ENCODE results near the gene DLG5.

The DLG5 gene

GRCh38 chr10:77915319-77916105 is 11.0 kb downstream of the DLG5 start:
- H3K4me3 ChIP-seq (ENCODE audit: low read length): no peak overlapping the region
- no peak for DNase-seq (ENCODE audit: low read depth, low spot score)

GRCh38 chr10:77913090-77913489 is 13.5 kb downstream of the DLG5 start:
- no peak for DNase-seq (ENCODE audit: low read depth, low spot score)
- no peak overlapping the region for H3K4me3 ChIP-seq (ENCODE audit: low read length)

GRCh38 chr10:77912576-77912975 is 14.0 kb downstream of the DLG5 start:
- no peak for DNase-seq (ENCODE audit: low read depth, low spot score)
- no peak overlapping the region for H3K4me3 ChIP-seq (ENCODE audit: low read length)

- DNase-seq (ENCODE audit: low read depth, low spot score): no peak
- no peak overlapping the region for H3K4me3 ChIP-seq (ENCODE audit: low read length)
Measured at GRCh38 chr10:77911535-77912123, 14.9 kb downstream of the DLG5 start.

- H3K4me3 ChIP-seq (ENCODE audit: low read length): no peak overlapping the region
- no peak for DNase-seq (ENCODE audit: low read depth, low spot score)
Measured at GRCh38 chr10:77910524-77911145, 15.9 kb downstream of the DLG5 start.

- DNase-seq (ENCODE audit: low read depth, low spot score): no peak
- H3K4me3 ChIP-seq (ENCODE audit: low read length): no peak overlapping the region
Measured at GRCh38 chr10:77909749-77910375, 16.7 kb downstream of the DLG5 start.

GRCh38 chr10:77909021-77909748 is 17.4 kb downstream of the DLG5 start:
- no peak for DNase-seq (ENCODE audit: low read depth, low spot score)
- no peak overlapping the region for H3K4me3 ChIP-seq (ENCODE audit: low read length)

GRCh38 chr10:77907900-77908717 is 18.4 kb downstream of the DLG5 start:
- no peak for DNase-seq (ENCODE audit: low read depth, low spot score)
- no peak overlapping the region for H3K4me3 ChIP-seq (ENCODE audit: low read length)

- no peak for DNase-seq (ENCODE audit: low read depth, low spot score)
- no peak overlapping the region for H3K4me3 ChIP-seq (ENCODE audit: low read length)
Measured at GRCh38 chr10:77907462-77907861, 19.1 kb downstream of the DLG5 start.

GRCh38 chr10:77906951-77907421 is 19.6 kb downstream of the DLG5 start:
- no peak overlapping the region for H3K4me3 ChIP-seq (ENCODE audit: low read length)
- DNase-seq (ENCODE audit: low read depth, low spot score): no peak

GRCh38 chr10:77905781-77906180 is 20.8 kb downstream of the DLG5 start:
- DNase-seq (ENCODE audit: low read depth, low spot score): no peak

GRCh38 chr10:77905086-77905748 is 21.3 kb downstream of the DLG5 start:
- DNase-seq (ENCODE audit: low read depth, low spot score): no peak
- H3K4me3 ChIP-seq (ENCODE audit: low read length): no peak overlapping the region

More at GRCh38 chr10:77905781-77906180, 20.8 kb downstream of the DLG5 start:
- H3K4me3 ChIP-seq (ENCODE audit: low read length): no peak overlapping the region

- no peak for DNase-seq (ENCODE audit: low read depth, low spot score)
- H3K4me3 ChIP-seq (ENCODE audit: low read length): no peak overlapping the region
Measured at GRCh38 chr10:77904100-77904840, 22.3 kb downstream of the DLG5 start.

- H3K4me3 ChIP-seq (ENCODE audit: low read length): no peak overlapping the region
- no peak for DNase-seq (ENCODE audit: low read depth, low spot score)
Measured at GRCh38 chr10:77902159-77902558, 24.4 kb downstream of the DLG5 start.

GRCh38 chr10:77901743-77902142 is 24.8 kb downstream of the DLG5 start:
- no peak for DNase-seq (ENCODE audit: low read depth, low spot score)
- H3K4me3 ChIP-seq (ENCODE audit: low read length): no peak overlapping the region

GRCh38 chr10:77899690-77900089 is 26.9 kb downstream of the DLG5 start:
- H3K4me3 ChIP-seq (ENCODE audit: low read length): no peak overlapping the region
- no peak for DNase-seq (ENCODE audit: low read depth, low spot score)

GRCh38 chr10:77899080-77899477 is 27.5 kb downstream of the DLG5 start:
- no peak overlapping the region for H3K4me3 ChIP-seq (ENCODE audit: low read length)
- no peak for DNase-seq (ENCODE audit: low read depth, low spot score)
